ENCODE measurements around the gene NOL3.

- TF ChIP-seq CTCF (conservative IDR thresholded peaks at IDR 0.05; ENCODE audit: low read depth, low read length) (no peak), USF2 (IDR thresholded peaks at IDR 0.05; ENCODE audit: low read depth, low read length) (no peak)
These were observed 27.4 kb downstream of the NOL3 start for GRCh38 chr16:67197704-67198103.
